K562 (cell line): Measurements from ENCODE around the gene MDC1. TPM values are rescaled to one million over a fixed set of nuclear protein-coding genes. Genes with fewer than 3 reads are reported as not detected.
A peak's percentile ranks its signal among the peaks of the same experiment; 100 is the strongest.

Experiments
- GABPB2 ChIP-seq: fragments of 250-450 bp; sonication (Bioruptor Pico); conservative IDR thresholded peaks from 2 replicates; pipeline ENCODE4 v1.5.1; 2021; ENCODE audit warnings: mild to moderate bottlenecking
- HES1 ChIP-seq: fragments of 450-650 bp; IDR thresholded peaks from 2 replicates; pipeline ENCODE4 v1.6.1; 2016; ENCODE audit warnings: low read depth, mild to moderate bottlenecking, moderate library complexity
- L3MBTL2 ChIP-seq: fragments of 450-650 bp; IDR thresholded peaks from 2 replicates; pipeline ENCODE4 v1.6.1; 2016; ENCODE audit warnings: mild to moderate bottlenecking, moderate library complexity
- NR2C1 ChIP-seq, 2 experiments: fragments of 450-650 bp; IDR thresholded peaks; 2 replicates each; pipeline ENCODE4 v1.6.1; 2017; ENCODE audit warnings: mild to moderate bottlenecking in 2 of 2, antibody characterized with exemption in 1 of 2, inconsistent platforms in 1 of 2, missing compliant biosample characterization in 1 of 2, missing genetic modification characterization in 1 of 2
- RBBP5 ChIP-seq: fragments of 200-600 bp; sonication (generic); IDR thresholded peaks from 2 replicates; pipeline ENCODE4 v1.6.1; 2012; ENCODE audit warnings: borderline replicate concordance, mild to moderate bottlenecking, low read length, control low read depth, inconsistent platforms; ENCODE audit not compliant: insufficient read depth, poor library complexity, severe bottlenecking
- RCOR1 ChIP-seq, 2 experiments: IDR thresholded peaks; 2 replicates each; pipeline ENCODE4 v1.6.1; 2012; ENCODE audit warnings: low read depth in 2 of 2, low read length in 2 of 2, borderline replicate concordance in 1 of 2, improper control_type of control experiment in 1 of 2
- YY1 ChIP-seq, 3 experiments: IDR thresholded peaks; 2 replicates each; pipeline ENCODE4 v1.6.1; 2011; ENCODE audit warnings: low read length in 2 of 3, mild to moderate bottlenecking in 2 of 3, moderate library complexity in 2 of 3, borderline replicate concordance in 1 of 3, control low read depth in 1 of 3, low read depth in 1 of 3; ENCODE audit not compliant: insufficient read depth in 3 of 3, insufficient replicate concordance in 2 of 3, control insufficient read depth in 1 of 3, insufficient read length in 1 of 3; ENCODE audit errors: extremely low read depth in 1 of 3
- ZBED1 ChIP-seq: IDR thresholded peaks from 2 replicates; pipeline ENCODE4 v1.6.1; 2014
- ZBTB2 ChIP-seq: fragments of 450-650 bp; IDR thresholded peaks from 2 replicates; pipeline ENCODE4 v1.6.1; 2016; ENCODE audit warnings: antibody characterized with exemption
- ZNF121 ChIP-seq: sonication (generic); formaldehyde crosslinking; conservative IDR thresholded peaks from 2 replicates; pipeline ENCODE4 v1.8.0; 2022; ENCODE audit warnings: missing genetic modification reagents
- ZNF124 ChIP-seq: sonication (generic); formaldehyde crosslinking; IDR thresholded peaks from 2 replicates; pipeline ENCODE4 v1.8.1; 2022; ENCODE audit warnings: missing genetic modification reagents
- ZNF318 ChIP-seq, 2 experiments: fragments of 450-650 bp; IDR thresholded peaks; 2 replicates each; pipeline ENCODE4 v1.6.1; 2016; ENCODE audit warnings: mild to moderate bottlenecking in 2 of 2, borderline replicate concordance in 1 of 2, low read depth in 1 of 2, moderate library complexity in 1 of 2
- ZNF395 ChIP-seq: fragments of 200-800 bp; sonication (Bioruptor generic); IDR thresholded peaks from 2 replicates; pipeline ENCODE4 v1.6.1; 2017; ENCODE audit warnings: missing genetic modification characterization, missing compliant biosample characterization
- ZNF445 ChIP-seq: fragments of 250-450 bp; sonication (Bioruptor Pico); IDR thresholded peaks from 2 replicates; pipeline ENCODE4 v1.4.0; 2020; ENCODE audit warnings: low read depth, mild to moderate bottlenecking, moderate library complexity
- polyA plus RNA-seq, 8 experiments: library from polyadenylated mRNA; depleted of rRNA in 4 of 8; stranded (reverse) in 5 of 8; unstranded in 3 of 8; fragments of >200 nt; fragmentation: Nextera tagmentation in 2 of 8; fragmentation: Illumina TruSeq in 1 of 8; extraction: Ambion mirVana in 2 of 8; extraction: Trizol in 1 of 8; gene quantifications; 2 replicates each; pipeline versions ENCODE4 v1.2.1 to v1.2.3, GENCODE V29; 2011 to 2014; ENCODE audit warnings: inconsistent platforms in 1 of 8, missing spikeins in 1 of 8
- total RNA-seq, 7 experiments: library from RNA; depleted of rRNA in 6 of 7; stranded (reverse); fragments of >200 nt in 6 of 7; fragmentation: Illumina TruSeq in 2 of 7; extraction: Trizol in 2 of 7; gene quantifications; 2 replicates each; pipeline versions ENCODE4 v1.2.1 to v1.2.3, GENCODE V29; 2011 to 2021; ENCODE audit warnings: low replicate concordance in 1 of 7

MDC1 gene
- total and polyA plus RNA-seq, 9 of the 15 experiments (the other 6 are each of a cell fraction or from before 2014, with no cell fraction given), result 8.2 to 114 (median 20.0) TPM

- TF ChIP-seq ZNF395 (CRISPR knock-in tag), result no peak
- TF ChIP-seq GABPB2 (CRISPR knock-in tag), result no peak
- no peak for TF ChIP-seq L3MBTL2
- TF ChIP-seq ZNF318 (IDR thresholded peaks at IDR 0.05; ENCODE audit: borderline replicate concordance in 1 of 2, low read depth in 1 of 2), result 0 out of 4 replicates have a peak, but pooled peaks of 1 of the 2 experiments have one; percentile 4
- no peak for TF ChIP-seq ZNF124 (CRISPR knock-in tag)
- TF ChIP-seq NR2C1 (IDR thresholded peaks at IDR 0.05), result no peak
- TF ChIP-seq NR2C1 (tag; IDR thresholded peaks at IDR 0.05), result no peak
- TF ChIP-seq ZBTB2, result 0 out of 2 replicates have a peak, but pooled peaks have one; percentile 28
- no peak for TF ChIP-seq RCOR1 (IDR thresholded peaks at IDR 0.05; ENCODE audit: borderline replicate concordance in 1 of 2, low read depth in 2 of 2, low read length in 2 of 2)
- TF ChIP-seq YY1 (IDR thresholded peaks at IDR 0.05; ENCODE audit: borderline replicate concordance in 1 of 3, control insufficient read depth in 1 of 3, extremely low read depth in 1 of 3, insufficient read depth in 3 of 3, insufficient read length in 1 of 3, insufficient replicate concordance in 2 of 3, low read depth in 1 of 3, low read length in 2 of 3), result peak in 1 of 3 experiments; percentile 17
- no peak for TF ChIP-seq ZBED1
- no peak for TF ChIP-seq ZNF121 (CRISPR knock-in tag)
- TF ChIP-seq ZNF445 (CRISPR knock-in tag), result no peak
- TF ChIP-seq HES1, result no peak
- no peak for TF ChIP-seq RBBP5
Measured at GRCh38 chr6:30741789-30742315, 24.8 kb upstream of the MDC1 start (continued).
